GM12891 (cell line): ENCODE results near the gene NMU.

ENCODE experiments used
- POLR2A ChIP-seq: IDR thresholded peaks from 2 replicates; pipeline ENCODE4 v1.6.1; 2011; ENCODE audit warnings: low read depth, low read length, control low read depth
- POLR2AphosphoS5 ChIP-seq: IDR thresholded peaks from 2 replicates; pipeline ENCODE4 v1.6.1; 2011; ENCODE audit warnings: low read depth, low read length, control low read depth

GRCh38 chr4:55592014-55592413, 44.1 kb downstream of the NMU start, which contains the start of gene PDCL2:
- TF ChIP-seq POLR2A (no peak), POLR2AphosphoS5 (no peak)
